ENCODE data around the gene SLC6A8.
"Not testable (repeated sequence)": the region's sequence is repeated elsewhere in the genome, so short reads cannot be mapped to it uniquely, and the experiment has no call there.

DNA sequence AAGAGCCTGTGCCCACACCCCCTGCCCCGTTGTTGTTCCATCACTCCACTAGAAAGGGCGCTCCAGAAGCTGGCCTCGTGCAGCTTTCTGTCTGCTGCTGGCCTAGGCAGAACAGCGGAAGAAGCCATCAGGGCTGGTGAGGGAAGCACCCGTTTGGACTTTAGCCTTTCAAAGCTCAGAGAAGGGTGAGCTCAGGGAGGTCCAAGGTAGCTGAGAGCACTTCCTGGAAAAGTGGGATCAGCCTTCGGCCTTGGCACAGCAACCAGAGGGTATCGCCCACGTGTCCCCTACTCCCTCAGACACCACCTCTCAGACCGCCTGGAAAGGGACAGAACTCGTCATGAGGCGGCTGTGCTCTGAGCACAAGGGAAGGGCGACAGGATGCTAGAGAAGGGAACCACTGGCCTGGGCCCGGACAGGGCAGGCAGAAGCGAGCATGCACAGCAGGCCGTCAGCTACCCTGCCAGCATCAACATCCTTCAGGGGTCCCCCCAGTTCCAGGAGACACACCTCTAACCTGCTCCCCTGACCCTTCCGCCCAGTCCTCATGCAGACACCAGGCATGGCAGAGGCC lies 11.6 kb downstream of the SLC6A8 start:
- not testable (repeated sequence) for TF ChIP-seq EP300 (IDR thresholded peaks at IDR 0.05); POLR2A (IDR thresholded peaks at IDR 0.05; ENCODE audit: low read length); CHD4 (IDR thresholded peaks at IDR 0.05; ENCODE audit: borderline replicate concordance); CBX8 (IDR thresholded peaks at IDR 0.05); NFE2L2 (conservative IDR thresholded peaks at IDR 0.05; ENCODE audit: low read length)
- TF ChIP-seq, protein P1, sequence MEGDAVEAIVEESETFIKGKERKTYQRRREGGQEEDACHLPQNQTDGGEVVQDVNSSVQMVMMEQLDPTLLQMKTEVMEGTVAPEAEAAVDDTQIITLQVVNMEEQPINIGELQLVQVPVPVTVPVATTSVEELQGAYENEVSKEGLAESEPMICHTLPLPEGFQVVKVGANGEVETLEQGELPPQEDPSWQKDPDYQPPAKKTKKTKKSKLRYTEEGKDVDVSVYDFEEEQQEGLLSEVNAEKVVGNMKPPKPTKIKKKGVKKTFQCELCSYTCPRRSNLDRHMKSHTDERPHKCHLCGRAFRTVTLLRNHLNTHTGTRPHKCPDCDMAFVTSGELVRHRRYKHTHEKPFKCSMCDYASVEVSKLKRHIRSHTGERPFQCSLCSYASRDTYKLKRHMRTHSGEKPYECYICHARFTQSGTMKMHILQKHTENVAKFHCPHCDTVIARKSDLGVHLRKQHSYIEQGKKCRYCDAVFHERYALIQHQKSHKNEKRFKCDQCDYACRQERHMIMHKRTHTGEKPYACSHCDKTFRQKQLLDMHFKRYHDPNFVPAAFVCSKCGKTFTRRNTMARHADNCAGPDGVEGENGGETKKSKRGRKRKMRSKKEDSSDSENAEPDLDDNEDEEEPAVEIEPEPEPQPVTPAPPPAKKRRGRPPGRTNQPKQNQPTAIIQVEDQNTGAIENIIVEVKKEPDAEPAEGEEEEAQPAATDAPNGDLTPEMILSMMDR (IDR thresholded peaks at IDR 0.05): not testable (repeated sequence)
- TF ChIP-seq, protein P2, sequence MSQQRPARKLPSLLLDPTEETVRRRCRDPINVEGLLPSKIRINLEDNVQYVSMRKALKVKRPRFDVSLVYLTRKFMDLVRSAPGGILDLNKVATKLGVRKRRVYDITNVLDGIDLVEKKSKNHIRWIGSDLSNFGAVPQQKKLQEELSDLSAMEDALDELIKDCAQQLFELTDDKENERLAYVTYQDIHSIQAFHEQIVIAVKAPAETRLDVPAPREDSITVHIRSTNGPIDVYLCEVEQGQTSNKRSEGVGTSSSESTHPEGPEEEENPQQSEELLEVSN (IDR thresholded peaks at IDR 0.05; ENCODE audit: borderline replicate concordance, low read depth): not testable (repeated sequence)

All from A549 (cell line).